GM18498 (cell line): ENCODE results near the gene UBE2N.
"Not testable (repeated sequence)": the region's sequence is repeated elsewhere in the genome, so short reads cannot be mapped to it uniquely, and the experiment has no call there.

Experiments
- ATAC-seq: cut with Tn5 transposase; IDR thresholded peaks from one replicate; pipeline ENCODE4 v1.9.1; 2021; ENCODE audit warnings: mild to moderate bottlenecking, moderate library complexity; ENCODE audit not compliant: unreplicated experiment

Gene UBE2N

GRCh38 chr12:93415723-93416464 is 25.9 kb downstream of the UBE2N start:
- ATAC-seq, result peak; percentile 62

GRCh38 chr12:93413064-93413463 is 28.7 kb downstream of the UBE2N start:
- no peak for ATAC-seq

- not testable (repeated sequence) for ATAC-seq
These were observed 29.4 kb downstream of the UBE2N start for GRCh38 chr12:93412396-93412795.

GRCh38 chr12:93411060-93411459 is 30.7 kb downstream of the UBE2N start:
- not testable (repeated sequence) for ATAC-seq

- not testable (repeated sequence) for ATAC-seq
These were observed 32.2 kb downstream of the UBE2N start for GRCh38 chr12:93409343-93410187.

- ATAC-seq, result no peak
These were observed 32.9 kb downstream of the UBE2N start for GRCh38 chr12:93408813-93409212.

DNA sequence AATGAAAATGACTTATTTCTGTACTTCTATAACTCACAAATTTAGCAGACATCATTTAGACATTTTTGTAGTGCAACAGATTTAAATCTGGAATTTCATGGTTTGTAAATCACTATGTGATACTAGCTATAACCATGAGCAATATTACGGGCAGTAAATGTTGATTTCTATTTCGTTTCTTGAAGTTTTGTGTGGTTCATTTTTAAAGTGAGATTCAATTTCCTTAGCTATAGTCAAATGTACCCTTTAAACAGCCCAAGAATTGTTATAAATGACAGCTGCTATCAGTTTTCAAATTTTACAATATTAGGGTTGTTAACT is 33.8 kb downstream of the UBE2N start:
- no peak for ATAC-seq

- ATAC-seq, result no peak
These were observed 34.4 kb downstream of the UBE2N start for GRCh38 chr12:93407054-93407962.

GRCh38 chr12:93404961-93405849 is 36.5 kb downstream of the UBE2N start:
- no peak for ATAC-seq

DNA sequence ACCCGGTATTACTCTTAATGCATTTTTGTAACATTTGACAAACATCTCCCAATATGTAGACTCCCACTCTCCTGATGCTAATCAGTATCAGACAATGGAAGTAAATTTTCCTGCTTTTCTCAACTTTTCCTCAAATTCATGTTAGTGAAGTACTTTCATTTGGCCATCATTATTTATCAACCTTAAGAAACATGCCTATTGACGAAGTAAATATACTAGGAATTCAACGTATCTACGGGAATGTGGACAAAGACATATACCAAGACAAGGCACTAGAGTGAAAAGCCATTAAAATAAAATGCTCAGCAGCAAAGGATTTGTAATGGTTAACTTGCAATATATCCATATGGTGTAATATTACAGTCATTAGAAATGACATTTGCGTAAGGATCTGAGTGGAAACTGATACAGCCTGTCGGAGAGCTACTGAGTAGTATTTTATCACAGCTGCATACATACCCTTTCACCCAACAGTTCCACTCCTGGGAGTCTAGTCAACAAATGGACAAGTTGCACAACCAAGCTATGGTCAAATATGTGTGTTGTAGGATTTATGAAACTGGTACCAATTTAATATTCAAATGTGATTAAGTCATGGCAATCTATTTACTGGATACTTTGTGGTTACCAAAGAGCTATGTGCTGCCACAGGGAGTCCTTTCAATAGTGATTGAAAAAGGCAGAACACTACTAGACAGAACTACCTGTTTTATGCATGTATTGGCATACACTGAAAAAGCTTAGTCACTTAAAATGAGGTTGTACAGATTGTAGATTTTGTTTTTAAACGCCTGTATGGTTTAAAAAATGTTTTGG is 37.6 kb downstream of the UBE2N start:
- ATAC-seq, result no peak

DNA sequence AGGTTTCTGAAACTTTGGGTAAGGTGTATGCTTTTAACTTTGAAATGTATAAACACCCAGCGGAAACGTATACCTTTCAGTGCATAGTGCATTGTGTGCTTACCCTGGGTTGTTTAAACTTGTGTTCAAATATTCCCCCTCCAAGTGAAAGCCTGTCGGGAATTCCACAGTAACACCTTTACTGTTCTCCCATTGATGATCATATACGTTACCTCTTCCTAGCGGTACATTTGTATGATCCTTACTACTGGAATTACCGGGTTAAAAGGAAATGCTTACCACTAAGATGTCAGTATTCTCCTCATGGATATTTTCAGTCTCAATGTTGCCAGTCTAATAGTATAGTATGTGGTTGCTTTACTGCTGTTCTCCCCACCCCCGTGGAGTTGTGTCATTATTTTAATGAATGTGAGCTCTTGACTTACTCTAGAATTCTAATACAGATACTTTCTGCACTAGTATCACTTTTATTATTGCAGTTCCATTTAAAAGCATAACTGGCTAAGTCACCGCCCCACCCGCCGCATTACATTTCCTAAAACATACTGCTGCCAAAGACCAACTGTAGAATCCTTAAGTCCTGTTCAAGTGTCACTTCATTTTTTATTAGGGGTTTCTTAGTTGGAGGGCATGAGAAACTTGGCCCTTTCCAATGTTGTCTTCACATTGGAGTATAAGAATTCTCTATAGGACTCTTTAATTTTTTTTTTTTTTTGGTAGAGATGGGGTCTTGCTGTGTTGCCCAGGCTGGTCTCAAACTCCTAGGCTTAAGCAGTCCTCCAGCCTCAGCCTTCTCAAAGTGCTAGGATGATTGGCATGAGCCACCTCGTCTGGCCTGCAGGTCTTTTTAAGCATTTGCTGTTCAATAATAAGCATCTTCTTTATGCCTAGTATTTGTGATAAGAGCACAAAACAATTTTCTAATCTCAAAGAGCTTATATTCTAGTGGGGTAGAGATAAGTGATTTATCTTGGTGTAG is 39.1 kb downstream of the UBE2N start:
- ATAC-seq, result no peak

DNA sequence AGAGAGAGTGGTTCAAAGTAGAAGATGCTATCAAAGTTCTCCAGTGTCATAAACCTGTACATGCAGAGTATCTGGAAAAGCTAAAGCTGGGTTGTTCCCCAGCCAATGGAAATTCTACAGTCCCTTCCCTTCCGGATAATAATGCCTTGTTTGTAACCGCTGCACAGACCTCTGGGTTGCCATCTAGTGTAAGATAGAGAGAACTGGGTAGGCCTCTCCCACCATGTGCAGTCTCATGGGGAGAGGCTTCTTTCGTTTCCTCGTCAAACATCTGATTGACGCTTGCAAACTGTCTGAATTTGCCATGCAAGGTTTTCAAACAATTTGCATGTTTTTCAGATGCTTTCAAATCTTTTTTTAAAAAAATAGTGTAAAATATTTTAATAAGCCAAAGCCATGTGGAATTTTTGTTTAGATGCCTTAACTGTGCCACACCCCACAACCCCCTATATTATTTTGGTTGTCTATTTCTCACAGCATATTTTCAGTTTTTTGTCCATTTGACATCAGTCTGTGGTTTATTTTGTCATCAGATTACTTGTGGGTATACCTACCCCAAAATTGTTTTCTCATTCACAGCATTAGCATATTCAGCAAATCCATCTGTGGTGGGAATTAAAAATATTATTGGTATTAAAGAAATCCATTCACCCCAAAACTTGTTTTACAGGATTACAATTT is 42.4 kb downstream of the UBE2N start:
- peak; percentile 90 for ATAC-seq

DNA sequence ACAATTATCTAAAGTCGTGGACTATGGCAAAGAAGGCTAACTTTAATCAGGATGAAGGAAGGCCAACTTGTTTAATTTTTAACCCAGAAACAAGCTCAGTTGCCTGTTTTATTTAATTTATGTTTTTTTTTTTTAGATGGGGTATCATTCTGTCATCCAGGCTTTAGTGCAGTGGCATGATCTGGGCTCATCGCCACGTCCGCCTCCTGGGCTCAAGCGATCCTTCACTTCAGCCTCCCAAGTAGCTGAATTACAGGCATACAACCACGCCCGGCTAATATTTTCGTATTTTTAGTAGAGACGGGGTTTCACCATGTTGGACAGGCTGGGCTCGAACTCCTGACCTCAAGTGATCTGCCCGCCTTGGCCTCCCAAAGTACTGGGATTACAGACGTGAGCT is 44.3 kb downstream of the UBE2N start:
- no peak for ATAC-seq

DNA sequence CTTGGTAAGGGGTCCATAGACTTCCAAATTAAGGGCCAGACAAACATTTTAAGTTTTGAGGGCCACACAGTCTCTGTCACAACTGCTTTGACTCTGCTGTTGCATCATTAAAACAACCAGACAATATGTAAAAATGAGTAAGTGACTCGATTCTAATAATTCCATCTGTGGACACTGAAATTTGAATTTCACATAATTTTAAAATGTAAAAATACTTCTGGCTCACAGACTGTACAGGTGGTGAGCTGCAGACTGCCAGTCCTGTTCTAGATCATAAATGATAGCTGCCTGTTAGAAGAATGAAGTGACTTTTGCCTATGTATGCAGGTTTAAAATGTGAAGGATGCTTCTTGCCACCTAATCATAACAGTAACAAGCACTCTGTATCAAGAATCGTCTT is 48.3 kb downstream of the UBE2N start:
- no peak for ATAC-seq

DNA sequence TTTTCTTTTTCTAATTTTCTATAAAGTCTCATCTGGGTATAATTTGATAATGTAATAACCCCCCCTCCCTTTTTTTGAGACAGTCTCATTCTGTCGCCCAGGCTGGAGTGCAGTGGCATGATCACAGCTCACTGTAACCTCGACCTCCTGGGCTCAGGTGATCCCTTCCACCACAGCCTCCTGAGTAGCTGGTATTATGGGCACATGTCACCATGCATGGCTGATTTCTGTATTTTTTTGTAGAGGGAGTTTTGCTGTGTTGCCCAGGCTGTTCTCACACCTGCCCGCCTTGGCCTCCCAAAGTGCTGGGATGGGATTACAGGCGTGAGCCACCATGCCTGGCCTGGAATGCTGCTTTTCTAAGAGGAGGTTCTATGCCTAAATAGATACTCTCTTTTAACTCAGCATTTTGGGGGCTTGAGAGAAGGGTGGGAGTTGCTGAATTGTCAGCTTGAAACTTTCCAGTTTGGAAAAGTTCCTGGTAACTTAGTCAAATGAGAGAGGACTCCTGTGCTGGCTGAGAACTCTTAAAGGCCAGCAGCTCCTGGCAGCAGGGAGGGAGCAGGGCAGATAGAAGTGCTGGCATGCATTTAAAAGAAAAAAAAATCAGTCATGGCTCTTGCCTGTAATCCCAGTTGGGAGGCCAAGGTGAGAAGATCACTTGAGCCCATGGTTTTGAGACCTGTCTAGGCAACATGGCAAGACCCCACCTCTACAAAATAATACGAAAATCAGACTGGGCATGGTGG is 51.0 kb downstream of the UBE2N start:
- no peak for ATAC-seq

DNA sequence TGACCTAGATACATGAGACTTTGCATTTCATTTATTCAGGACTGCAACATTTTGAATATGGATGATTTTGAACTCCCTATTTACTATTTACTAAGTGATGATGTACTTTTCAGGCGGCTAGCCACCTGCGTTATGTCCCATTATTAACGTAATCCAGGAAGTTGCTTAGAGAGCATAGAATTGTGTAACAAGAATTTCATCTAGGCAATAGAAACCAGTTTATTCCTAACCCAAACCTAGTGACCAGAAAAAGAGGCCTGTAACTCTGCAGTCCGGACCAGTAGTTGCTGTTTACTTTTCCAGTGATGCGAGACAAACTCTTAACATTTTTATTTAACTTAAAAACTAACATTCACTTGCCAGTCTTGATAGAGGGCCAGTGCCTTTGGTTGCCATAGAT is 51.7 kb downstream of the UBE2N start:
- no peak for ATAC-seq

- no peak for ATAC-seq
These were observed 54.0 kb downstream of the UBE2N start for GRCh38 chr12:93387780-93388179.
